ENCODE results near the gene GRAMD4.

The GRAMD4 gene

GRCh38 chr22:46727813-46728364 is 107.7 kb downstream of the GRAMD4 start:
- DNase-seq, result no peak

- DNase-seq, result no peak
These were observed 108.3 kb downstream of the GRAMD4 start for GRCh38 chr22:46728470-46728869.

Measured in NCI-H526 treated with DMSO at 0.1 percent for 48 hours (cell line).